Common myeloid progenitor, CD34-positive (primary cell): ENCODE data around the gene FAM185A.
A peak's percentile ranks its signal among the peaks of the same experiment; 100 is the strongest.
"Not testable (repeated sequence)": the region's sequence is repeated elsewhere in the genome, so short reads cannot be mapped to it uniquely, and the experiment has no call there.

Source experiments
- CTCF ChIA-PET: fragments of 350-600 bp; sonication (Branson Sonifier 250); formaldehyde crosslinking; loops from one replicate; lab custom pipeline; 2021; ENCODE audit warnings: antibody characterized with exemption; lab: Charles Lee
- POLR2A ChIA-PET: fragments of 350-600 bp; sonication (Branson Sonifier 250); formaldehyde crosslinking; loops from one replicate; lab custom pipeline; 2021; ENCODE audit warnings: antibody characterized with exemption; lab: Charles Lee
- DNase-seq, 3 donors: peaks; one replicate each; pipeline versions ENCODE4 v3.0.0 to v3.0.0-alpha.2; 2013
- H3K27ac ChIP-seq, 2 experiments: 1 replicate in 1 of 2; 2 replicates in 1 of 2; pipeline ENCODE4 v1.7.0; 2013; ENCODE audit warnings: inconsistent platforms in 2 of 2, low read length in 2 of 2, mild to moderate bottlenecking in 2 of 2, low read depth in 1 of 2, moderate library complexity in 1 of 2; ENCODE audit not compliant: severe bottlenecking in 2 of 2, insufficient read depth in 1 of 2, poor library complexity in 1 of 2
- H3K27me3 ChIP-seq, 5 experiments: replicated peaks in 2 of 5; 1 replicate in 3 of 5; 2 replicates in 2 of 5; pipeline versions ENCODE4 v1.6.1 to v1.7.0; 2013; ENCODE audit warnings: low read length in 4 of 5, mild to moderate bottlenecking in 2 of 5, moderate library complexity in 2 of 5, inconsistent platforms in 1 of 5; ENCODE audit not compliant: insufficient read depth in 5 of 5, control insufficient read depth in 4 of 5
- H3K36me3 ChIP-seq, 4 experiments: 1 replicate in 2 of 4; 2 replicates in 2 of 4; pipeline versions ENCODE4 v1.6.1 to v1.7.0; 2013; ENCODE audit warnings: low read length in 3 of 4, control low read depth in 1 of 4, mild to moderate bottlenecking in 1 of 4; ENCODE audit not compliant: control insufficient read depth in 4 of 4, insufficient read depth in 4 of 4
- H3K4me1 ChIP-seq, 4 experiments: 1 replicate in 3 of 4; 2 replicates in 1 of 4; pipeline versions ENCODE4 v1.6.1 to v1.7.1; 2013; ENCODE audit warnings: low read length in 3 of 4, mild to moderate bottlenecking in 3 of 4, control low read depth in 1 of 4, inconsistent platforms in 1 of 4, moderate library complexity in 1 of 4; ENCODE audit not compliant: control insufficient read depth in 4 of 4, insufficient read depth in 4 of 4; ENCODE audit errors: control extremely low read depth in 1 of 4
- H3K4me3 ChIP-seq, 7 experiments: 1 replicate in 4 of 7; 2 replicates in 3 of 7; pipeline versions ENCODE4 v1.5.1 to v1.7.0; 2013; ENCODE audit warnings: mild to moderate bottlenecking in 7 of 7, low read length in 6 of 7, moderate library complexity in 6 of 7, inconsistent platforms in 2 of 7, low read depth in 2 of 7, control low read depth in 1 of 7; ENCODE audit not compliant: insufficient read depth in 4 of 7, control insufficient read depth in 1 of 7; ENCODE audit errors: extremely low read depth in 1 of 7
- H3K9me3 ChIP-seq, 5 experiments: 1 replicate in 4 of 5; 2 replicates in 1 of 5; pipeline versions ENCODE4 v1.6.1 to v1.7.1; 2013; ENCODE audit warnings: low read length in 4 of 5, mild to moderate bottlenecking in 2 of 5, inconsistent platforms in 1 of 5, low read depth in 1 of 5, moderate library complexity in 1 of 5; ENCODE audit not compliant: control insufficient read depth in 4 of 5, insufficient read depth in 2 of 5; ENCODE audit errors: control extremely low read depth in 1 of 5
- WGBS: methylation state at CpG from one replicate; pipeline ENCODE4 v1.1.5; 2013; ENCODE audit not compliant: insufficient coverage; 5-methylcytosine and 5-hydroxymethylcytosine counted together

Gene FAM185A

GRCh38 chr7:102729670-102730069 lies 19.1 kb upstream of the FAM185A start:
- no CpG with 5 or more reads among the region's 2 CpGs for WGBS
- DNase-seq, POLR2A ChIA-PET: not testable (repeated sequence)

GRCh38 chr7:102730431-102730830 lies 18.4 kb upstream of the FAM185A start:
- WGBS, result no CpG with 5 or more reads among the region's 3 CpGs
- not testable (repeated sequence) for DNase-seq

More at GRCh38 chr7:102729670-102730069, 19.1 kb upstream of the FAM185A start:
- H3K36me3 ChIP-seq, H3K27ac ChIP-seq, H3K27me3 ChIP-seq, H3K4me3 ChIP-seq, H3K9me3 ChIP-seq, H3K4me1 ChIP-seq, CTCF ChIA-PET: not testable (repeated sequence)

GRCh38 chr7:102742002-102742771 lies 6.6 kb upstream of the FAM185A start:
- H3K36me3 ChIP-seq, H3K9me3 ChIP-seq, H3K4me1 ChIP-seq, POLR2A ChIA-PET, H3K4me3 ChIP-seq, H3K27ac ChIP-seq, H3K27me3 ChIP-seq, CTCF ChIA-PET: not testable (repeated sequence)
- peak in 1 of 3 donors; percentile 5 for DNase-seq
- no CpG with 5 or more reads among the region's 4 CpGs for WGBS

More at GRCh38 chr7:102730431-102730830, 18.4 kb upstream of the FAM185A start:
- CTCF ChIA-PET, H3K36me3 ChIP-seq, H3K9me3 ChIP-seq, H3K4me1 ChIP-seq, H3K4me3 ChIP-seq, POLR2A ChIA-PET, H3K27me3 ChIP-seq, H3K27ac ChIP-seq: not testable (repeated sequence)

- POLR2A ChIA-PET, H3K36me3 ChIP-seq, H3K27me3 ChIP-seq, CTCF ChIA-PET, H3K27ac ChIP-seq, DNase-seq, H3K4me1 ChIP-seq, H3K9me3 ChIP-seq, H3K4me3 ChIP-seq: not testable (repeated sequence)
- WGBS, result 94% methylated on average over 3 of the region's 9 CpGs
Observed at GRCh38 chr7:102743861-102744260, 4.9 kb upstream of the FAM185A start.

- WGBS, result 100% methylated on average over 1 of the region's 4 CpGs
- not testable (repeated sequence) for H3K27ac ChIP-seq
Observed at GRCh38 chr7:102745494-102746288, 3.1 kb upstream of the FAM185A start.

GRCh38 chr7:102749445-102749786 lies 617 bp downstream of the FAM185A start:
- 27% methylated on average over 4 of the region's 26 CpGs for WGBS
- H3K36me3 ChIP-seq, H3K27ac ChIP-seq, H3K9me3 ChIP-seq, POLR2A ChIA-PET, H3K27me3 ChIP-seq, DNase-seq, CTCF ChIA-PET: not testable (repeated sequence)
- peak overlapping the region in 6 of 7 experiments; percentile 69 to 84 (median 74) for H3K4me3 ChIP-seq
- peaks cover 0 to 11% (median 3%) of the 10 kb centered on the region in 4 experiments for H3K4me1 ChIP-seq

More at GRCh38 chr7:102745494-102746288, 3.1 kb upstream of the FAM185A start:
- POLR2A ChIA-PET, CTCF ChIA-PET, H3K9me3 ChIP-seq, H3K27me3 ChIP-seq, H3K36me3 ChIP-seq, H3K4me3 ChIP-seq: not testable (repeated sequence)
- peak in 2 of 3 donors; percentile 17 to 21 for DNase-seq
- H3K4me1 ChIP-seq, result peaks cover 0 to 11% (median 3%) of the 10 kb centered on the region in 4 experiments

- H3K27me3 ChIP-seq, H3K9me3 ChIP-seq, H3K4me1 ChIP-seq, H3K27ac ChIP-seq, H3K4me3 ChIP-seq, POLR2A ChIA-PET, H3K36me3 ChIP-seq: not testable (repeated sequence)
- CTCF ChIA-PET, result interaction anchor here (1.0 to 1.2 kb wide), 2 partner anchors 308 to 312 kb away, joined by 3 read pairs; no protein-coding TSS in a partner anchor
- peak in 2 of 3 donors; percentile 14 to 37 for DNase-seq
- WGBS, result no CpG with 5 or more reads among the region's 1 CpG
Observed at GRCh38 chr7:102758227-102758626, 9.4 kb downstream of the FAM185A start.
